SU-DHL-6 (cell line): ENCODE data around the gene RNF130.

Source experiments
- CTCF ChIP-seq: fragments of 200-600 bp; sonication (generic); IDR thresholded peaks from one replicate; pipeline ENCODE4 v1.5.1; 2017; ENCODE audit warnings: antibody characterized with exemption, mild to moderate bottlenecking, low read length, moderate library complexity; ENCODE audit not compliant: insufficient read depth, poor library complexity, severe bottlenecking
- EZH2phosphoT487 ChIP-seq: fragments of 200-600 bp; sonication (generic), shearing (Covaris generic); conservative IDR thresholded peaks from 2 replicates; pipeline ENCODE4 v1.6.1; 2018; ENCODE audit warnings: mild to moderate bottlenecking, antibody characterized with exemption, low read length, moderate library complexity, mixed read lengths

GRCh38 chr5:179906294-179906794, 165.2 kb downstream of the RNF130 start:
- TF ChIP-seq EZH2phosphoT487 (no peak), CTCF (no peak)
